ENCODE results near the gene SPTBN1.
"Not testable (repeated sequence)": the region's sequence is repeated elsewhere in the genome, so short reads cannot be mapped to it uniquely, and the experiment has no call there.

The SPTBN1 gene

GRCh38 chr2:54523324-54523959 is 67.3 kb downstream of the SPTBN1 start:
- DNase-seq (ENCODE audit: low read depth), result no peak
- H3K4me3 ChIP-seq (ENCODE audit: low read depth, low read length), result no peak overlapping the region
- TF ChIP-seq CTCF (IDR thresholded peaks at IDR 0.05; ENCODE audit: low read depth, low read length, missing control alignments), result no peak

- no peak overlapping the region for H3K4me3 ChIP-seq (ENCODE audit: low read depth, low read length)
- DNase-seq (ENCODE audit: low read depth), result no peak
- no peak for TF ChIP-seq CTCF (IDR thresholded peaks at IDR 0.05; ENCODE audit: low read depth, low read length, missing control alignments)
These were observed 68.3 kb downstream of the SPTBN1 start for GRCh38 chr2:54524226-54524991.

GRCh38 chr2:54525321-54525720 is 69.2 kb downstream of the SPTBN1 start:
- no peak for DNase-seq (ENCODE audit: low read depth)
- no peak overlapping the region for H3K4me3 ChIP-seq (ENCODE audit: low read depth, low read length)
- TF ChIP-seq CTCF (IDR thresholded peaks at IDR 0.05; ENCODE audit: low read depth, low read length, missing control alignments), result no peak

- TF ChIP-seq CTCF (IDR thresholded peaks at IDR 0.05; ENCODE audit: low read depth, low read length, missing control alignments), result no peak
- DNase-seq (ENCODE audit: low read depth), result no peak
- no peak overlapping the region for H3K4me3 ChIP-seq (ENCODE audit: low read depth, low read length)
These were observed 70.2 kb downstream of the SPTBN1 start for GRCh38 chr2:54526226-54526879.

GRCh38 chr2:54528311-54528955 is 72.3 kb downstream of the SPTBN1 start:
- no peak for DNase-seq (ENCODE audit: low read depth)
- no peak overlapping the region for H3K4me3 ChIP-seq (ENCODE audit: low read depth, low read length)
- TF ChIP-seq CTCF (IDR thresholded peaks at IDR 0.05; ENCODE audit: low read depth, low read length, missing control alignments), result no peak

- not testable (repeated sequence) for DNase-seq (ENCODE audit: low read depth)
These were observed 73.4 kb downstream of the SPTBN1 start for GRCh38 chr2:54529518-54529917.

GRCh38 chr2:54529935-54530334 is 73.8 kb downstream of the SPTBN1 start:
- H3K4me3 ChIP-seq (ENCODE audit: low read depth, low read length), result no peak overlapping the region
- no peak for TF ChIP-seq CTCF (IDR thresholded peaks at IDR 0.05; ENCODE audit: low read depth, low read length, missing control alignments)
- DNase-seq (ENCODE audit: low read depth), result no peak

More at GRCh38 chr2:54529518-54529917, 73.4 kb downstream of the SPTBN1 start:
- H3K4me3 ChIP-seq (ENCODE audit: low read depth, low read length), result not testable (repeated sequence)

Data from GM12864 (cell line).